HEK293 (cell line): ENCODE results near the gene BAG1.

Experiments used
- CTCF ChIA-PET: fragments of 350-600 bp; formaldehyde crosslinking; extraction: SDS; loops from one replicate; lab custom pipeline; 2021; ENCODE audit warnings: antibody characterized with exemption; lab: Yijun Ruan, JAX
- POLR2A ChIA-PET: fragments of 300-600 bp; formaldehyde crosslinking; extraction: SDS; loops from one replicate; lab custom pipeline; 2020; ENCODE audit warnings: antibody characterized with exemption, inconsistent platforms; lab: Yijun Ruan, JAX
- H3K27ac ChIP-seq: fragments of 200-500 bp; sonication (Bioruptor generic); 2 replicates; pipeline ENCODE4 v1.5.1; 2014; ENCODE audit warnings: low read depth, low read length, control low read depth, inconsistent platforms; ENCODE audit errors: extremely low read depth
- H3K36me3 ChIP-seq, 2 experiments: fragments of 200-500 bp in 1 of 2; sonication (Bioruptor generic) in 1 of 2; 1 replicate in 1 of 2; 2 replicates in 1 of 2; pipeline ENCODE4 v1.5.1; 2014 to 2017; ENCODE audit warnings: inconsistent platforms in 2 of 2, low read length in 2 of 2; ENCODE audit not compliant: control insufficient read depth in 2 of 2, insufficient read depth in 1 of 2
- H3K4me1 ChIP-seq: fragments of 200-500 bp; sonication (Bioruptor generic); 2 replicates; pipeline ENCODE4 v1.5.1; 2014; ENCODE audit warnings: mild to moderate bottlenecking, low read length, inconsistent platforms; ENCODE audit not compliant: control insufficient read depth, insufficient read depth
- H3K4me3 ChIP-seq: 2 replicates; pipeline ENCODE4 v1.5.1; 2011; ENCODE audit warnings: low read depth, mild to moderate bottlenecking, control low read depth, low read length, moderate library complexity
- H3K9me3 ChIP-seq: fragments of 200-500 bp; sonication (Bioruptor generic); 2 replicates; pipeline ENCODE4 v1.5.1; 2014; ENCODE audit warnings: low read depth, low read length, inconsistent platforms; ENCODE audit not compliant: control insufficient read depth, insufficient read depth
- ATF2 ChIP-seq: fragments of 450-650 bp; formaldehyde crosslinking; IDR thresholded peaks from 2 replicates; pipeline ENCODE4 v1.5.1; 2016; ENCODE audit warnings: missing biosample characterization, missing genetic modification characterization, low read depth
- BCL11B ChIP-seq: fragments of 450-650 bp; formaldehyde crosslinking; IDR thresholded peaks from 2 replicates; pipeline ENCODE4 v1.5.1; 2016; ENCODE audit warnings: low read depth, missing biosample characterization, missing genetic modification characterization
- GLI2 ChIP-seq: fragments of 450-650 bp; formaldehyde crosslinking; IDR thresholded peaks from 2 replicates; pipeline ENCODE4; 2017; ENCODE audit warnings: missing biosample characterization, missing genetic modification characterization, low read depth, borderline replicate concordance
- GLI4 ChIP-seq: fragments of 450-650 bp; formaldehyde crosslinking; IDR thresholded peaks from 2 replicates; pipeline ENCODE4 v1.5.1; 2016; ENCODE audit warnings: missing biosample characterization, missing genetic modification characterization
- GLIS2 ChIP-seq: fragments of 450-650 bp; formaldehyde crosslinking; IDR thresholded peaks from 2 replicates; pipeline ENCODE4 v1.5.1; 2016; ENCODE audit warnings: missing biosample characterization, missing genetic modification characterization
- KLF17 ChIP-seq: fragments of 450-650 bp; formaldehyde crosslinking; IDR thresholded peaks from 2 replicates; pipeline ENCODE4 v1.5.1; 2016; ENCODE audit warnings: missing biosample characterization, missing genetic modification characterization
- ZBTB1 ChIP-seq: fragments of 450-650 bp; formaldehyde crosslinking; IDR thresholded peaks from 2 replicates; pipeline ENCODE4 v1.5.1; 2016; ENCODE audit warnings: missing biosample characterization, missing genetic modification characterization
- ZBTB11 ChIP-seq: fragments of 450-650 bp; formaldehyde crosslinking; conservative IDR thresholded peaks from 2 replicates; pipeline ENCODE4 v1.5.1; 2016; ENCODE audit warnings: low read depth, missing biosample characterization, missing genetic modification characterization
- ZEB2 ChIP-seq: fragments of 450-650 bp; formaldehyde crosslinking; IDR thresholded peaks from 2 replicates; pipeline ENCODE4 v1.5.1; 2016; ENCODE audit warnings: missing biosample characterization, missing genetic modification characterization
- ZFHX2 ChIP-seq: fragments of 450-650 bp; formaldehyde crosslinking; conservative IDR thresholded peaks from 2 replicates; pipeline ENCODE4 v1.5.1; 2016; ENCODE audit warnings: missing biosample characterization, missing genetic modification characterization
- ZFP3 ChIP-seq: fragments of 450-650 bp; formaldehyde crosslinking; IDR thresholded peaks from 2 replicates; pipeline ENCODE4 v1.5.1; 2016; ENCODE audit warnings: low read depth, missing biosample characterization, missing genetic modification characterization
- ZNF114 ChIP-seq: fragments of 450-650 bp; formaldehyde crosslinking; IDR thresholded peaks from 2 replicates; pipeline ENCODE4 v1.5.0; 2017; ENCODE audit warnings: missing biosample characterization, missing genetic modification characterization
- ZNF157 ChIP-seq: fragments of 450-650 bp; formaldehyde crosslinking; IDR thresholded peaks from 2 replicates; pipeline ENCODE4 v1.5.1; 2016; ENCODE audit warnings: missing biosample characterization, missing genetic modification characterization
- ZNF24 ChIP-seq: fragments of 450-650 bp; formaldehyde crosslinking; IDR thresholded peaks from 2 replicates; pipeline ENCODE4 v1.5.1; 2016; ENCODE audit warnings: missing biosample characterization, missing genetic modification characterization
- ZNF404 ChIP-seq: fragments of 450-650 bp; formaldehyde crosslinking; IDR thresholded peaks from 2 replicates; pipeline ENCODE4 v1.5.1; 2017; ENCODE audit warnings: missing biosample characterization, missing genetic modification characterization
- ZNF473 ChIP-seq: fragments of 450-650 bp; formaldehyde crosslinking; IDR thresholded peaks from 2 replicates; pipeline ENCODE4 v1.5.1; 2017; ENCODE audit warnings: missing biosample characterization, missing genetic modification characterization
- ZNF561 ChIP-seq: fragments of 450-650 bp; IDR thresholded peaks from 2 replicates; pipeline ENCODE4 v1.5.1; 2018; ENCODE audit warnings: missing biosample characterization, missing genetic modification characterization, borderline replicate concordance
- ZNF571 ChIP-seq: fragments of 450-650 bp; formaldehyde crosslinking; IDR thresholded peaks from 2 replicates; pipeline ENCODE4 v1.5.0; 2017; ENCODE audit warnings: missing biosample characterization, missing genetic modification characterization
- ZNF610 ChIP-seq: fragments of 450-650 bp; formaldehyde crosslinking; IDR thresholded peaks from 2 replicates; pipeline ENCODE4 v1.5.1; 2016; ENCODE audit warnings: missing biosample characterization, missing genetic modification characterization, borderline replicate concordance
- ZNF658 ChIP-seq: fragments of 450-650 bp; formaldehyde crosslinking; IDR thresholded peaks from 2 replicates; pipeline ENCODE4; 2016; ENCODE audit warnings: missing biosample characterization, missing genetic modification characterization
- ZNF664 ChIP-seq: fragments of 450-650 bp; formaldehyde crosslinking; IDR thresholded peaks from 2 replicates; pipeline ENCODE4 v1.5.1; 2016; ENCODE audit warnings: missing biosample characterization, missing genetic modification characterization
- ZNF768 ChIP-seq: fragments of 450-650 bp; formaldehyde crosslinking; IDR thresholded peaks from 2 replicates; pipeline ENCODE4 v1.5.1; 2018; ENCODE audit warnings: missing biosample characterization, mild to moderate bottlenecking, missing genetic modification characterization
- TF ChIP-seq, protein P1 (sequence below): fragments of 450-650 bp; formaldehyde crosslinking; IDR thresholded peaks from 2 replicates; pipeline ENCODE4 v1.5.1; 2017; ENCODE audit warnings: missing biosample characterization, missing genetic modification characterization
- TF ChIP-seq, protein P2 (sequence below): fragments of 450-650 bp; formaldehyde crosslinking; IDR thresholded peaks from 2 replicates; pipeline ENCODE4 v1.5.1; 2016; ENCODE audit warnings: missing biosample characterization, missing genetic modification characterization

BAG1 gene

DNA sequence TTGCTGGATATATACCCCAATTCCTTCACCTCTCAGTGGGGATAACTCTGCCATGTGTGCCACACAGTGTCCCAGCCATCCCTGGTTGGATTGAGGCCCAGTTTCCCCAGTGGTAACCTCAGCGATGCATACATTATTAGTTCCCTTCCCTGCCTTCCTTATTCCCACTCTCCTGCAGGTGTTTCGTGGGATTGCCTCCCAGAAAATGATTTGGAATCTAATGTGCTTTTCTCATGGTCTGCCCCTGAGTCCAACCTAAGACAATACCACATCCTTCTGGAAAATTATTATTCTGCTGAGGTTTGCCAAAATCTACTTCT is 32.9 kb downstream of the BAG1 start:
- Histone ChIP-seq H3K27ac (no peak overlapping the region), H3K4me1 (peaks cover 6% of the 10 kb centered on the region), H3K4me3 (no peak overlapping the region), H3K36me3 (no peaks in the 10 kb centered on the region), H3K9me3 (no peaks in the 10 kb centered on the region)
- ChIA-PET CTCF (interaction anchor here (0.6 to 1.0 kb wide), 3 partner anchors 73 to 184 kb away, joined by 3 to 5 read pairs (median 4); no protein-coding TSS in a partner anchor), POLR2A (interaction anchor here (1.7 kb wide), 1 partner anchor 33 kb away, joined by 3 read pairs; the partner anchor contains the start of genes BAG1 and CHMP5)
- no peak for TF ChIP-seq ZNF473 (tag by site-specific recombination)
- no peak for TF ChIP-seq ZBTB11 (tag by site-specific recombination)
- TF ChIP-seq GLIS2 = no peak
- TF ChIP-seq ZNF24 (tag by site-specific recombination) = no peak
- TF ChIP-seq ZFP3 (tag by site-specific recombination) = no peak
- no peak for TF ChIP-seq BCL11B (tag by site-specific recombination)
- no peak for TF ChIP-seq ZNF157 (tag by site-specific recombination)
- TF ChIP-seq KLF17 = no peak
- TF ChIP-seq, protein P1, sequence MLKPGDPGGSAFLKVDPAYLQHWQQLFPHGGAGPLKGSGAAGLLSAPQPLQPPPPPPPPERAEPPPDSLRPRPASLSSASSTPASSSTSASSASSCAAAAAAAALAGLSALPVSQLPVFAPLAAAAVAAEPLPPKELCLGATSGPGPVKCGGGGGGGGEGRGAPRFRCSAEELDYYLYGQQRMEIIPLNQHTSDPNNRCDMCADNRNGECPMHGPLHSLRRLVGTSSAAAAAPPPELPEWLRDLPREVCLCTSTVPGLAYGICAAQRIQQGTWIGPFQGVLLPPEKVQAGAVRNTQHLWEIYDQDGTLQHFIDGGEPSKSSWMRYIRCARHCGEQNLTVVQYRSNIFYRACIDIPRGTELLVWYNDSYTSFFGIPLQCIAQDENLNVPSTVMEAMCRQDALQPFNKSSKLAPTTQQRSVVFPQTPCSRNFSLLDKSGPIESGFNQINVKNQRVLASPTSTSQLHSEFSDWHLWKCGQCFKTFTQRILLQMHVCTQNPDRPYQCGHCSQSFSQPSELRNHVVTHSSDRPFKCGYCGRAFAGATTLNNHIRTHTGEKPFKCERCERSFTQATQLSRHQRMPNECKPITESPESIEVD = no peak
- no peak for TF ChIP-seq ZNF610 (tag by site-specific recombination)
- TF ChIP-seq ZEB2 (tag by site-specific recombination) = no peak
- TF ChIP-seq, protein P2, sequence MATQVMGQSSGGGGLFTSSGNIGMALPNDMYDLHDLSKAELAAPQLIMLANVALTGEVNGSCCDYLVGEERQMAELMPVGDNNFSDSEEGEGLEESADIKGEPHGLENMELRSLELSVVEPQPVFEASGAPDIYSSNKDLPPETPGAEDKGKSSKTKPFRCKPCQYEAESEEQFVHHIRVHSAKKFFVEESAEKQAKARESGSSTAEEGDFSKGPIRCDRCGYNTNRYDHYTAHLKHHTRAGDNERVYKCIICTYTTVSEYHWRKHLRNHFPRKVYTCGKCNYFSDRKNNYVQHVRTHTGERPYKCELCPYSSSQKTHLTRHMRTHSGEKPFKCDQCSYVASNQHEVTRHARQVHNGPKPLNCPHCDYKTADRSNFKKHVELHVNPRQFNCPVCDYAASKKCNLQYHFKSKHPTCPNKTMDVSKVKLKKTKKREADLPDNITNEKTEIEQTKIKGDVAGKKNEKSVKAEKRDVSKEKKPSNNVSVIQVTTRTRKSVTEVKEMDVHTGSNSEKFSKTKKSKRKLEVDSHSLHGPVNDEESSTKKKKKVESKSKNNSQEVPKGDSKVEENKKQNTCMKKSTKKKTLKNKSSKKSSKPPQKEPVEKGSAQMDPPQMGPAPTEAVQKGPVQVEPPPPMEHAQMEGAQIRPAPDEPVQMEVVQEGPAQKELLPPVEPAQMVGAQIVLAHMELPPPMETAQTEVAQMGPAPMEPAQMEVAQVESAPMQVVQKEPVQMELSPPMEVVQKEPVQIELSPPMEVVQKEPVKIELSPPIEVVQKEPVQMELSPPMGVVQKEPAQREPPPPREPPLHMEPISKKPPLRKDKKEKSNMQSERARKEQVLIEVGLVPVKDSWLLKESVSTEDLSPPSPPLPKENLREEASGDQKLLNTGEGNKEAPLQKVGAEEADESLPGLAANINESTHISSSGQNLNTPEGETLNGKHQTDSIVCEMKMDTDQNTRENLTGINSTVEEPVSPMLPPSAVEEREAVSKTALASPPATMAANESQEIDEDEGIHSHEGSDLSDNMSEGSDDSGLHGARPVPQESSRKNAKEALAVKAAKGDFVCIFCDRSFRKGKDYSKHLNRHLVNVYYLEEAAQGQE (tag by site-specific recombination) = no peak

- Histone ChIP-seq H3K27ac (no peak overlapping the region), H3K9me3 (no peaks in the 10 kb centered on the region), H3K4me3 (no peak overlapping the region), H3K36me3 (no peaks in the 10 kb centered on the region), H3K4me1 (peaks cover 6% of the 10 kb centered on the region)
- ChIA-PET POLR2A (interaction anchor here (1.7 kb wide), 1 partner anchor 34 kb away, joined by 3 read pairs; the partner anchor contains the start of genes BAG1 and CHMP5), CTCF (interaction anchor here (0.6 to 1.0 kb wide), 4 partner anchors 74 to 393 kb away, joined by 3 to 5 read pairs (median 4); no protein-coding TSS in a partner anchor)
- TF ChIP-seq ZNF114 (no peak), ATF2 (tag by site-specific recombination) (no peak), ZNF561 (no peak), ZNF768 (tag by site-specific recombination) (no peak), ZNF658 (tag by site-specific recombination) (no peak), ZBTB1 (tag by site-specific recombination) (no peak), GLI2 (tag by site-specific recombination) (no peak), GLI4 (no peak), ZNF571 (tag by site-specific recombination) (no peak), ZFHX2 (tag by site-specific recombination) (no peak), ZNF404 (tag by site-specific recombination) (no peak), ZNF664 (tag by site-specific recombination) (no peak)
These were observed 33.5 kb downstream of the BAG1 start for GRCh38 chr9:33230756-33231622.
